ENCODE data around the gene DOCK1. TPM values are rescaled to one million over a fixed set of nuclear protein-coding genes. Genes with fewer than 3 reads are reported as not detected.

DOCK1 gene
- total RNA-seq, 1 donor from 2014 or later: 72.6 TPM

DNA sequence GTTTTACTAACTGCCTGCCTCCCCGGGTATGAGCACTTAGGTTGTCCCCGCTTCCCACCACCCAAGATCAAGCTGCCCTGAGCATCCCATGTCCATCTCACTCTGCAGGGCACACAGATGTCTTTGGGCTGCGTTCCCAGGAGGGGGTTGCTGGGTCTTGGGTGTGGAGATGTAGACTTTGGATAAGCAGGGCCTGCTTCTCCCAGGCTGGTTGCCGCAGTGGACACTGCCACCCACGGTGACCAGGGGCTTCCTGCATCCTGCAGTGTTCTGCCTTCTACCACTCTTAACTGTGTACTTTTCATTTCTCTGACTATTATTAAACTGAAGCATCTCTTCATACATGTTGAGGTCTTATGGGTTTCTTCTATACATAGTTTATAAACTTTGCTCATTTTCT is 70.0 kb downstream of the DOCK1 start:
- Histone ChIP-seq H3K27ac (no peak overlapping the region), H4K20me1 (ENCODE audit: low read depth) (no peaks in the 10 kb centered on the region), H3K9me3 (ENCODE audit: low read depth) (no peaks in the 10 kb centered on the region), H3K4me2 (no peak overlapping the region), H3K27me3 (no peaks in the 10 kb centered on the region), H3K79me2 (ENCODE audit: low read depth) (peaks cover 1% of the 10 kb centered on the region), H3K4me1 (no peaks in the 10 kb centered on the region), H2AFZ (replicated peaks) (no peak overlapping the region), H3K4me3 (no peak overlapping the region), H3K9ac (no peak overlapping the region), H3F3A (ENCODE audit: low read depth) (no peaks in the 10 kb centered on the region), H3K36me3 (no peaks in the 10 kb centered on the region)
- Mint-ChIP-seq H3K27me3 (ENCODE audit: insufficient read depth, low read depth) (no peaks in the 10 kb centered on the region), H3K27ac (no peak overlapping the region), H3K36me3 (peaks cover 30% of the 10 kb centered on the region), H3K9me3 (no peaks in the 10 kb centered on the region), H3K4me1 (peaks cover 18% of the 10 kb centered on the region), H3K4me3 (no peak overlapping the region)
- no peak for TF ChIP-seq EZH2 (IDR thresholded peaks at IDR 0.05)
- TF ChIP-seq EZH2phosphoT487 (IDR thresholded peaks at IDR 0.05): no peak
- no peak for DNase-seq (ENCODE audit: low spot score)

DNA sequence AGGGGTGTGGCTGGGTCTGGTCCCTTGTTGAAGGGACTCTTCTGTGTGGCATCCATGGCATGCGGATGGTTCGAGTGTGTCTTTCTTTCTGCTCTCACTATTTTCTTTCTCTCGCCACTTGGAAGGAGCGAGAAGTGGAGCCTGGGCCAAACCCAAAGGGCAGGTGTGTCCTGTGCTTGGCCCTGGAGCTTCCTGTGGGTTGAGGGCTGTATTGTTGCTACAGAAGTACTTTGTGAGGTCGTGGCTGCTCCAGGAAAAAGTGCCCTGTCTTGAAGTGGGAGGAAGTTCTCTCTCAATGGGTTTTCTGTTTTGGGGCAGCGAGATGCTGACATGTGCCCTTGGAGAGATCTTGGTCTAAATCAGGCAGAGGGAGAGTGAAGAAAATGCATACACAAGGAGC is 72.0 kb downstream of the DOCK1 start:
- peaks cover 30% of the 10 kb centered on the region for H3K36me3 Mint-ChIP-seq
- H3K79me2 ChIP-seq (ENCODE audit: low read depth): no peaks in the 10 kb centered on the region
- no peaks in the 10 kb centered on the region for H3K27me3 Mint-ChIP-seq (ENCODE audit: insufficient read depth, low read depth)
- no peak overlapping the region for H3K9ac ChIP-seq
- no peaks in the 10 kb centered on the region for H3K9me3 Mint-ChIP-seq
- no peak overlapping the region for H3K27ac Mint-ChIP-seq
- no peak for TF ChIP-seq EZH2phosphoT487 (IDR thresholded peaks at IDR 0.05)
- TF ChIP-seq, protein P1, sequence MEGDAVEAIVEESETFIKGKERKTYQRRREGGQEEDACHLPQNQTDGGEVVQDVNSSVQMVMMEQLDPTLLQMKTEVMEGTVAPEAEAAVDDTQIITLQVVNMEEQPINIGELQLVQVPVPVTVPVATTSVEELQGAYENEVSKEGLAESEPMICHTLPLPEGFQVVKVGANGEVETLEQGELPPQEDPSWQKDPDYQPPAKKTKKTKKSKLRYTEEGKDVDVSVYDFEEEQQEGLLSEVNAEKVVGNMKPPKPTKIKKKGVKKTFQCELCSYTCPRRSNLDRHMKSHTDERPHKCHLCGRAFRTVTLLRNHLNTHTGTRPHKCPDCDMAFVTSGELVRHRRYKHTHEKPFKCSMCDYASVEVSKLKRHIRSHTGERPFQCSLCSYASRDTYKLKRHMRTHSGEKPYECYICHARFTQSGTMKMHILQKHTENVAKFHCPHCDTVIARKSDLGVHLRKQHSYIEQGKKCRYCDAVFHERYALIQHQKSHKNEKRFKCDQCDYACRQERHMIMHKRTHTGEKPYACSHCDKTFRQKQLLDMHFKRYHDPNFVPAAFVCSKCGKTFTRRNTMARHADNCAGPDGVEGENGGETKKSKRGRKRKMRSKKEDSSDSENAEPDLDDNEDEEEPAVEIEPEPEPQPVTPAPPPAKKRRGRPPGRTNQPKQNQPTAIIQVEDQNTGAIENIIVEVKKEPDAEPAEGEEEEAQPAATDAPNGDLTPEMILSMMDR (IDR thresholded peaks at IDR 0.05): no peak
- H3F3A ChIP-seq (ENCODE audit: low read depth): no peaks in the 10 kb centered on the region
- H2AFZ ChIP-seq (replicated peaks): no peak overlapping the region
- no peaks in the 10 kb centered on the region for H3K27me3 ChIP-seq
- H3K4me1 Mint-ChIP-seq: peaks cover 16% of the 10 kb centered on the region
- DNase-seq (ENCODE audit: low spot score): no peak
- H3K4me2 ChIP-seq: no peak overlapping the region
- no peaks in the 10 kb centered on the region for H3K9me3 ChIP-seq (ENCODE audit: low read depth)
- H3K4me1 ChIP-seq: no peaks in the 10 kb centered on the region
- H4K20me1 ChIP-seq (ENCODE audit: low read depth): no peaks in the 10 kb centered on the region
- H3K27ac ChIP-seq: no peak overlapping the region
- H3K36me3 ChIP-seq: no peaks in the 10 kb centered on the region
- no peak overlapping the region for H3K4me3 ChIP-seq
- no peak overlapping the region for H3K4me3 Mint-ChIP-seq

DNA sequence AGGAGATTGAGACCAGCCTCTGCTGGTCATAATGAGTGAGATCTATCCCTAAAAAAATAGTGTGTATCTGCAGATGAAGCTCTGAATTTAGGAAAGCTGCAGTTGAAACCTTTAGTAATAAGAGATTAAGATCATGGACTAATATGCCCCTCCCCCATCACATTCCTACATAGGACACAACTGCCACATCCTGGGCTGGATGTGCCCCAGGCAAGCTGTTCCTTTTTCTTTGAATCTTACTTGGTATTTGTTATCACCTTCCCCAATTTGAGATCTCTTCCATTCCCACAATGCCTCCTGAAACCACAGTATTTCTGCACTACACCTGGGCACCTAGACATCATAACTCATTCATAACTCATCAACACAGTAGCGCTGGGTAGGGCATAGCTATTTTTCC is 74.1 kb downstream of the DOCK1 start:
- Mint-ChIP-seq H3K27ac (no peak overlapping the region), H3K27me3 (ENCODE audit: insufficient read depth, low read depth) (no peaks in the 10 kb centered on the region), H3K36me3 (peaks cover 31% of the 10 kb centered on the region), H3K9me3 (no peaks in the 10 kb centered on the region), H3K4me3 (no peak overlapping the region), H3K4me1 (no peaks in the 10 kb centered on the region)
- Histone ChIP-seq H3K36me3 (no peaks in the 10 kb centered on the region), H3K79me2 (ENCODE audit: low read depth) (no peaks in the 10 kb centered on the region), H3K27me3 (no peaks in the 10 kb centered on the region), H3K9me3 (ENCODE audit: low read depth) (no peaks in the 10 kb centered on the region), H3K4me1 (no peaks in the 10 kb centered on the region), H3F3A (ENCODE audit: low read depth) (no peaks in the 10 kb centered on the region), H3K4me3 (no peak overlapping the region), H3K4me2 (no peak overlapping the region), H3K9ac (no peak overlapping the region), H2AFZ (replicated peaks) (no peak overlapping the region), H4K20me1 (ENCODE audit: low read depth) (no peaks in the 10 kb centered on the region), H3K27ac (no peak overlapping the region)
- TF ChIP-seq, protein P1 (IDR thresholded peaks at IDR 0.05): no peak
- TF ChIP-seq EZH2phosphoT487 (IDR thresholded peaks at IDR 0.05) (no peak), EZH2 (IDR thresholded peaks at IDR 0.05) (no peak)
- no peak for DNase-seq (ENCODE audit: low spot score)

DNA sequence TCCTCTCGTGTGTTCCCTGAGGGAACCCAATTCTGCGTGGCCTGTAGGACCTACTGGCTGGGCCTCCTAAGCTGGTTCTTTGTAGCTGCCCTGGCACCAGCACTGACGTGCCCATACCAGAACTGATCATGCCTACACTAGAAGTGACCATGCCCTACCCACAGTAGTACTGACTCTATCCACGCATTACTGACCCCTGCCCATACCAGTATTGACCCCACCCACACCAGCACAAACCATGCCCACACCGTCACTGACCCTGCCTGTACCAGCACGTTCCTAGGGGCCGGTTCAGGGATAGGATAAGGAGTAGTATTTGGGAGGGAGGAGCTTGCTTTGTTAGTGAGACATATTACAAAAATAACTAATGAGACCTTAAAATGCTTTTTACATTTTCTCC is 88.0 kb downstream of the DOCK1 start:
- Histone ChIP-seq H3K9me3 (ENCODE audit: low read depth) (no peaks in the 10 kb centered on the region), H2AFZ (replicated peaks) (no peak overlapping the region), H3K4me1 (no peaks in the 10 kb centered on the region), H3F3A (ENCODE audit: low read depth) (no peaks in the 10 kb centered on the region), H3K36me3 (peaks cover 5% of the 10 kb centered on the region), H3K4me2 (no peak overlapping the region), H3K27me3 (no peaks in the 10 kb centered on the region), H3K27ac (no peak overlapping the region), H4K20me1 (ENCODE audit: low read depth) (no peaks in the 10 kb centered on the region), H3K9ac (no peak overlapping the region), H3K4me3 (no peak overlapping the region), H3K79me2 (ENCODE audit: low read depth) (no peaks in the 10 kb centered on the region)
- no peak overlapping the region for H3K27ac Mint-ChIP-seq
- H3K27me3 Mint-ChIP-seq (ENCODE audit: insufficient read depth, low read depth): no peaks in the 10 kb centered on the region
- H3K9me3 Mint-ChIP-seq: peaks cover 9% of the 10 kb centered on the region
- TF ChIP-seq, protein P1 (IDR thresholded peaks at IDR 0.05): no peak
- TF ChIP-seq EZH2 (IDR thresholded peaks at IDR 0.05) (no peak), EZH2phosphoT487 (IDR thresholded peaks at IDR 0.05) (no peak)
- DNase-seq (ENCODE audit: low spot score): no peak
- no peak overlapping the region for H3K4me3 Mint-ChIP-seq
- no peaks in the 10 kb centered on the region for H3K4me1 Mint-ChIP-seq
- peaks cover 50% of the 10 kb centered on the region for H3K36me3 Mint-ChIP-seq
